Nephron (organoid): ENCODE measurements around the gene GLOD4.
"Not testable (repeated sequence)": the region's sequence is repeated elsewhere in the genome, so short reads cannot be mapped to it uniquely, and the experiment has no call there.

ENCODE experiments used
- H3K27ac Mint-ChIP-seq, 3 experiments: 2 replicates each; pipeline ENCODE4 v1.8.0; 2020; ENCODE audit warnings: mixed read lengths in 3 of 3, mild to moderate bottlenecking in 2 of 3, moderate library complexity in 1 of 3
- H3K27me3 Mint-ChIP-seq: 2 replicates; pipeline ENCODE4 v1.8.0; 2021; ENCODE audit warnings: low read depth, mild to moderate bottlenecking, moderate library complexity, mixed read lengths
- H3K36me3 Mint-ChIP-seq: 2 replicates; pipeline ENCODE4 v1.8.0; 2020; ENCODE audit warnings: low read depth, mixed read lengths
- H3K4me1 Mint-ChIP-seq: 2 replicates; pipeline ENCODE4 v1.8.0; 2020; ENCODE audit warnings: mixed read lengths
- H3K4me3 Mint-ChIP-seq, 3 experiments: 2 replicates each; pipeline ENCODE4 v1.8.0; 2020; ENCODE audit warnings: mild to moderate bottlenecking in 3 of 3, mixed read lengths in 3 of 3, moderate library complexity in 2 of 3
- H3K9me3 Mint-ChIP-seq: 2 replicates; pipeline ENCODE4 v1.8.0; 2020; ENCODE audit warnings: mixed read lengths
- CTCF ChIP-seq, 3 experiments: fragments of 200-600 bp; sonication (generic); IDR thresholded peaks; one replicate each; pipeline ENCODE4 v1.5.0; 2021; ENCODE audit warnings: antibody characterized with exemption in 3 of 3; ENCODE audit not compliant: unreplicated experiment in 3 of 3

GLOD4 gene

GRCh38 chr17:788551-788950, 6.5 kb upstream of the GLOD4 start:
- no peak for TF ChIP-seq CTCF (IDR thresholded peaks at IDR 0.05; ENCODE audit: unreplicated experiment in 3 of 3)
- Mint-ChIP-seq H3K27ac (no peak overlapping the region), H3K4me3 (no peak overlapping the region), H3K36me3 (peaks cover 35% of the 10 kb centered on the region), H3K4me1 (peaks cover 5% of the 10 kb centered on the region), H3K9me3 (no peaks in the 10 kb centered on the region), H3K27me3 (no peaks in the 10 kb centered on the region)

- H3K27ac Mint-ChIP-seq: no peak overlapping the region
- no peak for TF ChIP-seq CTCF (IDR thresholded peaks at IDR 0.05; ENCODE audit: unreplicated experiment in 3 of 3)
- no peaks in the 10 kb centered on the region for H3K27me3 Mint-ChIP-seq
- no peak overlapping the region for H3K4me3 Mint-ChIP-seq
- H3K9me3 Mint-ChIP-seq: no peaks in the 10 kb centered on the region
- H3K4me1 Mint-ChIP-seq: peaks cover 10% of the 10 kb centered on the region
- peaks cover 33% of the 10 kb centered on the region for H3K36me3 Mint-ChIP-seq
These were observed 5.7 kb upstream of the GLOD4 start for GRCh38 chr17:787641-788221.

GRCh38 chr17:785901-786300, 3.8 kb upstream of the GLOD4 start:
- H3K4me3 Mint-ChIP-seq, H3K27ac Mint-ChIP-seq, H3K9me3 Mint-ChIP-seq, H3K27me3 Mint-ChIP-seq: not testable (repeated sequence)
- H3K4me1 Mint-ChIP-seq: peaks cover 23% of the 10 kb centered on the region
- peaks cover 19% of the 10 kb centered on the region for H3K36me3 Mint-ChIP-seq

GRCh38 chr17:784143-784542, 2.1 kb upstream of the GLOD4 start:
- H3K4me3 Mint-ChIP-seq: peak overlapping the region; percentile 99 to 100 (median 99)
- no peaks in the 10 kb centered on the region for H3K9me3 Mint-ChIP-seq
- no peak for TF ChIP-seq CTCF (IDR thresholded peaks at IDR 0.05; ENCODE audit: unreplicated experiment in 3 of 3)
- H3K27ac Mint-ChIP-seq: no peak overlapping the region
- H3K36me3 Mint-ChIP-seq: peaks cover 10% of the 10 kb centered on the region
- H3K4me1 Mint-ChIP-seq: peaks cover 23% of the 10 kb centered on the region
- no peaks in the 10 kb centered on the region for H3K27me3 Mint-ChIP-seq

GRCh38 chr17:778096-778495, 4.0 kb downstream of the GLOD4 start:
- peaks cover 48% of the 10 kb centered on the region for H3K36me3 Mint-ChIP-seq
- H3K4me3 Mint-ChIP-seq: no peak overlapping the region
- no peak for TF ChIP-seq CTCF (IDR thresholded peaks at IDR 0.05; ENCODE audit: unreplicated experiment in 3 of 3)
- H3K4me1 Mint-ChIP-seq: peaks cover 16% of the 10 kb centered on the region
- no peaks in the 10 kb centered on the region for H3K9me3 Mint-ChIP-seq
- H3K27me3 Mint-ChIP-seq: no peaks in the 10 kb centered on the region
- H3K27ac Mint-ChIP-seq: no peak overlapping the region

- no peak for TF ChIP-seq CTCF (IDR thresholded peaks at IDR 0.05; ENCODE audit: unreplicated experiment in 3 of 3)
- peak overlapping the region in 1 of 3 experiments; percentile 51 for H3K27ac Mint-ChIP-seq
- H3K4me3 Mint-ChIP-seq: no peak overlapping the region
- peaks cover 11% of the 10 kb centered on the region for H3K4me1 Mint-ChIP-seq
- no peaks in the 10 kb centered on the region for H3K9me3 Mint-ChIP-seq
- no peaks in the 10 kb centered on the region for H3K27me3 Mint-ChIP-seq
- peaks cover 74% of the 10 kb centered on the region for H3K36me3 Mint-ChIP-seq
These were observed 7.8 kb downstream of the GLOD4 start for GRCh38 chr17:774313-774584.
